ENCODE measurements around the gene RAB33B. TPM values are rescaled to one million over a fixed set of nuclear protein-coding genes. Genes with fewer than 3 reads are reported as not detected.
"Not testable (repeated sequence)": the region's sequence is repeated elsewhere in the genome, so short reads cannot be mapped to it uniquely, and the experiment has no call there.

Gene RAB33B
- total RNA-seq, 1 experiment from 2014 or later = 5.9 TPM

DNA sequence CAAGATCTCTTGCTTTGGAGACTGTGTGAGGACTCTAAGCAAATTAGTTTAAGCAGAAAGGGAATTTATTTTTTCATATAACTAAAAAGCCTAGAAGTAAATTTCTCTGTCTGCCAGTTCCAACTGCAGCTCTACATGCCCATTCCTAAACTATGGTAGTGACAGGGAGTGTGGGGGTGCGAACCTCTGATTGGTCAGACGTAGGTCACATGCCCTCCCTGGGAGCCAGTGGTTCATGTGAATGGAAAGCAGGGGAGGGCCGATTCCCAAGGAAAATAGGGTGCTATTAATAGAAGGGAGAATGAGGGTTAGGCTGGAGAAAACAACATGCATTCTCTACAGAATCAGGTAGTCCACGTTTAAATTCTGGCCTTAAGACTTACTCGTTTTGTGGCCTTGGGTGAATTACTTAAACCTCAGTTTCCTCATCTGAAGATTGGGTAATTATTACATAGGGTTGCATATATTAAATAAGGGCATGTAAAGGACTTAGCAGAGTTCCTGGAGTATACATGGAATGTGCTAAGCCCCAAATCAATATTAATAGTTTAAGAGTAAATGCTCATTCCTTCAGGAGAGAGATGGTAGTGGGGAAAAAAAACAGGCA, 7.2 kb downstream of the RAB33B start:
- intact Hi-C loops (cut with micrococcal nuclease; ENCODE audit: unreplicated experiment) = no loop called here
- no TSS peak for BruUV-seq (replicated peaks)
- H3K27ac Mint-ChIP-seq (ENCODE audit: unreplicated experiment) = no peak overlapping the region
- TF ChIP-seq, protein P1, sequence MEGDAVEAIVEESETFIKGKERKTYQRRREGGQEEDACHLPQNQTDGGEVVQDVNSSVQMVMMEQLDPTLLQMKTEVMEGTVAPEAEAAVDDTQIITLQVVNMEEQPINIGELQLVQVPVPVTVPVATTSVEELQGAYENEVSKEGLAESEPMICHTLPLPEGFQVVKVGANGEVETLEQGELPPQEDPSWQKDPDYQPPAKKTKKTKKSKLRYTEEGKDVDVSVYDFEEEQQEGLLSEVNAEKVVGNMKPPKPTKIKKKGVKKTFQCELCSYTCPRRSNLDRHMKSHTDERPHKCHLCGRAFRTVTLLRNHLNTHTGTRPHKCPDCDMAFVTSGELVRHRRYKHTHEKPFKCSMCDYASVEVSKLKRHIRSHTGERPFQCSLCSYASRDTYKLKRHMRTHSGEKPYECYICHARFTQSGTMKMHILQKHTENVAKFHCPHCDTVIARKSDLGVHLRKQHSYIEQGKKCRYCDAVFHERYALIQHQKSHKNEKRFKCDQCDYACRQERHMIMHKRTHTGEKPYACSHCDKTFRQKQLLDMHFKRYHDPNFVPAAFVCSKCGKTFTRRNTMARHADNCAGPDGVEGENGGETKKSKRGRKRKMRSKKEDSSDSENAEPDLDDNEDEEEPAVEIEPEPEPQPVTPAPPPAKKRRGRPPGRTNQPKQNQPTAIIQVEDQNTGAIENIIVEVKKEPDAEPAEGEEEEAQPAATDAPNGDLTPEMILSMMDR (IDR thresholded peaks at IDR 0.05; ENCODE audit: unreplicated experiment) = no peak
- DNase-seq = peak; percentile 12
- no peaks in the 10 kb centered on the region for H3K9me3 Mint-ChIP-seq (ENCODE audit: low read depth, unreplicated experiment)
- CTCF ChIA-PET = no interaction called here
- H3K36me3 Mint-ChIP-seq (ENCODE audit: insufficient read depth, unreplicated experiment) = peaks cover 10% of the 10 kb centered on the region
- no peaks in the 10 kb centered on the region for H3K27me3 Mint-ChIP-seq (ENCODE audit: unreplicated experiment)
- H3K4me3 Mint-ChIP-seq (ENCODE audit: low read depth, unreplicated experiment) = no peak overlapping the region
- H3K4me1 Mint-ChIP-seq (ENCODE audit: low read depth, unreplicated experiment) = peaks cover 41% of the 10 kb centered on the region

DNA sequence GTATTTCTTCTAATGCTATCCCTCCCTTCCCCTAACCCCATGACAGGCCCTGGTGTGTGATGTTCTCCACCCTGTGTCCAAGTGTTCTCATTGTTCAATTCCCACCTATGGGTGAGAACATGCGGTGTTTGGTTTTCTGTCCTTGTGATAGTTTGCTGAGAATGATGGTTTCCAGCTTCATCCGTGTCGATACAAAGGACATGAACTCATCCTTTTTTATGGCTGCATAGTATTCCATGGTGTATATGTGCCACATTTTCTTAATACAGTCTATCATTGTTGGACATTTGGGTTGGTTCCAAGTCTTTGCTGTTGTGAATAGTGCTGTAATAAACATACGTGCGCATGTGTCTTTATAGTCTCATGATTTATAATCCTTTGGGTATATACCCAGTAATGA, 10.6 kb downstream of the RAB33B start:
- H3K4me3 Mint-ChIP-seq (ENCODE audit: low read depth, unreplicated experiment); H3K27me3 Mint-ChIP-seq (ENCODE audit: unreplicated experiment); H3K36me3 Mint-ChIP-seq (ENCODE audit: insufficient read depth, unreplicated experiment); intact Hi-C loops (cut with micrococcal nuclease; ENCODE audit: unreplicated experiment); H3K4me1 Mint-ChIP-seq (ENCODE audit: low read depth, unreplicated experiment); H3K27ac Mint-ChIP-seq (ENCODE audit: unreplicated experiment); BruUV-seq (replicated peaks); DNase-seq; H3K9me3 Mint-ChIP-seq (ENCODE audit: low read depth, unreplicated experiment); CTCF ChIA-PET: not testable (repeated sequence)

DNA sequence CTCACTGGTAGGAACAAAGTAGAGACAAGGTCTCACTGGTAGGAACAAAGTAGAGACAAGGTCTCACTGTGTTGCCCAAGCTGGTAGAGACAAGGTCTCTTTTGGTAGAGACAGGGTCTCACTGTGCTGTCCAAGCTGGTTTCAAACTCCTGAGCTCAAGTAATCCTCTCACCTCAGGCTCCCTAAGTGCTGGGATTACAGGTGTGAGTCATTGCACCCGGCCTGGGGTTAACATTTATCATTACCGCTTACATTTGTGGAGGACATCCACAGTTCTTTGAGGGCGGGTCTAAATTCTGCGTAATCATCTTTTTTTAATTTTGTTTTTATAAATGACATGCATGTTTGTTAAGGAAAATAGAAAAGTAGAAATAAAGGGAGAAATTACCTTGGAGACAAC, 12.0 kb downstream of the RAB33B start:
- TF ChIP-seq, protein P1 (IDR thresholded peaks at IDR 0.05; ENCODE audit: unreplicated experiment) = no peak
- Mint-ChIP-seq H3K27ac (ENCODE audit: unreplicated experiment) (no peak overlapping the region), H3K9me3 (ENCODE audit: low read depth, unreplicated experiment) (no peaks in the 10 kb centered on the region), H3K36me3 (ENCODE audit: insufficient read depth, unreplicated experiment) (no peaks in the 10 kb centered on the region), H3K4me1 (ENCODE audit: low read depth, unreplicated experiment) (no peaks in the 10 kb centered on the region), H3K4me3 (ENCODE audit: low read depth, unreplicated experiment) (no peak overlapping the region), H3K27me3 (ENCODE audit: unreplicated experiment) (no peaks in the 10 kb centered on the region)
- BruUV-seq (replicated peaks) = no TSS peak
- no peak for DNase-seq
- intact Hi-C loops (cut with micrococcal nuclease; ENCODE audit: unreplicated experiment) = no loop called here
- CTCF ChIA-PET = no interaction called here

GRCh38 chr4:139468756-139469155, 14.8 kb downstream of the RAB33B start:
- H3K27me3 Mint-ChIP-seq (ENCODE audit: unreplicated experiment); BruUV-seq (replicated peaks); H3K4me3 Mint-ChIP-seq (ENCODE audit: low read depth, unreplicated experiment); H3K4me1 Mint-ChIP-seq (ENCODE audit: low read depth, unreplicated experiment); H3K27ac Mint-ChIP-seq (ENCODE audit: unreplicated experiment); CTCF ChIA-PET; intact Hi-C loops (cut with micrococcal nuclease; ENCODE audit: unreplicated experiment); DNase-seq; H3K9me3 Mint-ChIP-seq (ENCODE audit: low read depth, unreplicated experiment); H3K36me3 Mint-ChIP-seq (ENCODE audit: insufficient read depth, unreplicated experiment): not testable (repeated sequence)

GRCh38 chr4:139469216-139469615, 15.3 kb downstream of the RAB33B start:
- no peak for DNase-seq
- CTCF ChIA-PET = no interaction called here
- H3K4me3 Mint-ChIP-seq (ENCODE audit: low read depth, unreplicated experiment) = no peak overlapping the region
- H3K27ac Mint-ChIP-seq (ENCODE audit: unreplicated experiment) = no peak overlapping the region
- H3K36me3 Mint-ChIP-seq (ENCODE audit: insufficient read depth, unreplicated experiment) = no peaks in the 10 kb centered on the region
- H3K4me1 Mint-ChIP-seq (ENCODE audit: low read depth, unreplicated experiment) = no peaks in the 10 kb centered on the region
- no peaks in the 10 kb centered on the region for H3K9me3 Mint-ChIP-seq (ENCODE audit: low read depth, unreplicated experiment)
- intact Hi-C loops (cut with micrococcal nuclease; ENCODE audit: unreplicated experiment) = no loop called here
- no TSS peak for BruUV-seq (replicated peaks)
- TF ChIP-seq, protein P1 (IDR thresholded peaks at IDR 0.05; ENCODE audit: unreplicated experiment) = no peak
- no peaks in the 10 kb centered on the region for H3K27me3 Mint-ChIP-seq (ENCODE audit: unreplicated experiment)
